DMS53 (cell line): Measurements from ENCODE around the gene PROZ.
A peak's percentile ranks its signal among the peaks of the same experiment; 100 is the strongest.

ENCODE experiments used
- DNase-seq: peaks from one replicate; lab custom pipeline; 2025; lab: John Stamatoyannopoulos, UW

PROZ gene

DNA sequence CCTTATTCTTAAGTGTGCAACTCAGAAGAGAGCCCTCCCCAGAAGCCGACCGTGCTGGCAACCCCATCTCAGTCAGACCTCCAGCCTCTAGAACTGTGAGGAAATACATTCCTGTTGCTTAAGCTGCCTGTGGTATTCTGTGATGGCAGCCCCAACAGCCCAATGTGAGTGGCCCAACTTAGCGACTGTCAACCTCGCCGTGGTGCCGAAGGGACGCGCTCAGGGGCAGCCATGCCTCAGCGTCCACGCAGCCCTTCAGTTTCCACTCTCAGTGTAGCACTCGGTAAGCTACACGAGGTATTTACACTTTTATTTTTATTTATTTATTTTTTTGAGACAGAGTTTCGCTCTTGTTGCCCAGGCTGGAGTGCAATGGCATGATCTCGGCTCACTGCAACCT, 18.4 kb downstream of the PROZ start:
- DNase-seq: no peak

DNA sequence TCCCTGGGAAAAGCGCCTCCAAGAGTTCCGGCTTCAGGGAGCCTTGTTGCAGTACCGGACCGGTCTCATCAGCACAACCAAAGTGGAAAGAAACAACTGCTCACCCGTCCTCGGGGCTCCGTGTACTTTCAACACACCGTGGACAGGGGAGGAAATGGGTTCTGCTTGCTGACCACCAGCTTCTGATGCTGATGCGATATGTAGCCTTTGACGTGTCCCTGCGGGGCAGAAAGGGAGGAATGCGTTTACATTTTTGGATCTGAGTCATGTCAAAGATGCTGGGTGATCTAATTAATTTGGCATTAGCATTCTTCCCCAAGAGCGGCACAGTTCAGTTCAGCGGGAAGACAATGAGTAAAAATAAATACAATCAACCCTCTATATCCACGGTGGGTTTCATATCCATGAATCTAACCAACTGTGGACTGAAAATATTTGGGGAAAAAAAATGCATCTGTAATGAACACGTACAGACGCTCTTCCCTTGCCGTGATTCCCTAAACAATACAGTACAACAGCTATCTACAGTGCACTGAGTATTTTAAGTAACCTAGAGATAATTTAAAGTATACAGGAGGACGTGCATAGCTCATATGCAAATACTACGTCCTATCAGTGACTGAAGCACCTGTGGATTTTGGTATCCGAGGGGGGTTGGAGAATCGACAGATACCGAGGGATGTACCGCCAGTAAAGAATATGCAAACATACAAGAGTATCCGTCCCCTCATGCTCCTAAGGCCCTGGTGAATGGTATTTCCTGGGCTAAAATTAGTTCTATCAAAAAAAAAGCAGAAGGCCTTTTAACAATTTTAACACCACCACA, 19.8 kb downstream of the PROZ start:
- no peak for DNase-seq

DNA sequence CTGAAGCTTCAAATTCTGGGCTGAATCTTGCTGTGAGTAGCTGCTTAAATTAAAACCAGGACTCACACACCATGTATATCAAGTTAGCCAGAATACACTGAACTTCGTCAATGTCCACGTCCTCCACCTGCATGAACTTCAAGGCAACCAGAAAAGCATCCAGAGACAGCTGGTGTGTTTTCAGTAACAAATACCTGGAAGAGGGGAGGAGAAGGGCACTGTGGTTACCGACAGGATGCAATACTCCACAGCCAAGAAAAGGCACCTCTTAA, 20.4 kb downstream of the PROZ start:
- no peak for DNase-seq

DNA sequence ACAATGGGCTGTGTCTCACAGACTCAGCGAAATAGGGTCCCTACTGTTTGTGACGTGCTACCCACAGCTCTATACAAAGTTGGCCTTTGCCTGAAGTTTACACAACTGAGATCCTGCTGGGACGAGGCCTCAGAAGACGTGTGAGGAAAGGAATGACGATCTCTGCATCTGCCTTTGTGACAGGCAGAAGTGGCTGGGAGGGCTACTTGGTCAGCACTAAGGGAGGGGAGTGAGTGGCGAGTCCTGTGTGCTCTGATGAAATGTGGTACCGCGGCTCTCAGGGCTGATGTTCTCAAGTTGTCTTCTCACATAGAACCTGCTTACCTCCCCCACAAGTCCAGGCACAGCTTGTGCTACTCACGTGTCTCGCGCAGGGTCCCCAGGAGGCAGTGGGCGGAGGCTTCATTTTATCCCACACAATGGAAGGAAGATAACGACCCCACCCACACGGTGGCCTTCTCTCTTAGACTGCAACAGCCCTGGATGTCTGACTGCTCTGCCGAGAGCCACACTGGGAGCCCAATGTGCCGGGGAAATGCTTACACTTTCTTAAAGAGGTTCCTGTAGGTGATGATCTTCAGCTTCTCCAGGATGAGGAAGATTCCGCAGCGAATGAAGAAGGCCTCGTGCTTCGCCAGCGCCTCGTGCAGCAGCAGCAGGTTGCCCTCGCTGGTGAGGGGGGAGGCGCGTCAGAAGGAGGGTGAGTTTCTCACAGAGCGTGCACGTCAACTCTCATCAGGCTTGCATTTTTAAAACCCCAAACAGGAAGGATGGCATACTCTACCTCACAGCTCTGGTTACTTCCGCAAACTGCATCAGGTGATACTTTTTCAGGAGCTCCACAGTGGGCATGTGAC, 21.2 kb downstream of the PROZ start:
- DNase-seq: no peak

DNA sequence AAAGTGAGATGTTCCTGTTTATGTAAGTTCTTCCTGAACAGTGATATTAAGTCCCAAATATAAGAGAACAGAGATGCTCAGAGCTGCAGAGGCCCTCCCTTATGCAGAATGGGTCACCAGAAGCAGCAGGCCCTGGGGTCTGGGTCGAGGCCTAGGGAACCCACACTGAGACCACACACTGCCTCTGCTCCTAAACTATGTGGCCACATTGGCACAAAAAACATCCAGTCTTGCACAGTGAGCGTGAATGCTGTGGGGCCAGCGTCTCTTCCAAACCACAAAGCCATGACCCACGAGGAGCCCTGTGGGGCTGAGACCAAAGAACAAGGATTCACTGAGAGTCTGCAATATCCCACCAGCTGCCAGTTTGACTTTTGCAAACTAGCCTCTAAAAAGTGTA, 23.6 kb downstream of the PROZ start:
- no peak for DNase-seq

DNA sequence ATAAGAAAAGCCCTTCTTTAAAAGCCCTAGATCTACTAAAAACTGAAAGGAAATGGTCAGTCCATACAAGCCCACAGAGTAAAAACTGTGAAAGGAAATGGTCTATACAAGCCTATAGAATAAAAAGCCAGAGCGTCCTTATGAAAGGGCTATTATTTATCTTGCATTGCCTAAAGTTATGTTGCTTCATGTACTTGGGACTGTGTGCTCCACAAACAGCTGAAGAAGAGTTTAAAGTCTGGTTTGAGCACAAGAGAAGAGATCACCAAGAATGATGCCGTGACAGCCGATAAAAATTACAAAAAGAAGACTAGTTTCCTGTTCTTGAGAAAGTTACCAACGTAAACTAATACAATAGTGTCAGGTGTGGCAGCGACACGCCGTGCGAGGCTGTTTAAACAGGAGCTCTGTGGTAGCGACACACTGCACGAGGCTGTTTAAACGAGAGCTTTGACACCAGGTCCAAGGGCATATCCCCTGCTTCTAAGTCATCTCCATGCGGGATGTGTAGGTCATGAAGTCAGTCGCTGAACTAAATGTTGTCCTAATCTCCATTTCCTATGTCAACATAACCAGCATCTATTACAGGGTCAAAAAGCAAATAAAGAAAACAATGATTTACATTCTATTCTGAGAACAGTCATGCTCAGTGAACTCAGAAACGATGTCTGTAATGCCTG, 25.1 kb downstream of the PROZ start:
- DNase-seq: no peak

DNA sequence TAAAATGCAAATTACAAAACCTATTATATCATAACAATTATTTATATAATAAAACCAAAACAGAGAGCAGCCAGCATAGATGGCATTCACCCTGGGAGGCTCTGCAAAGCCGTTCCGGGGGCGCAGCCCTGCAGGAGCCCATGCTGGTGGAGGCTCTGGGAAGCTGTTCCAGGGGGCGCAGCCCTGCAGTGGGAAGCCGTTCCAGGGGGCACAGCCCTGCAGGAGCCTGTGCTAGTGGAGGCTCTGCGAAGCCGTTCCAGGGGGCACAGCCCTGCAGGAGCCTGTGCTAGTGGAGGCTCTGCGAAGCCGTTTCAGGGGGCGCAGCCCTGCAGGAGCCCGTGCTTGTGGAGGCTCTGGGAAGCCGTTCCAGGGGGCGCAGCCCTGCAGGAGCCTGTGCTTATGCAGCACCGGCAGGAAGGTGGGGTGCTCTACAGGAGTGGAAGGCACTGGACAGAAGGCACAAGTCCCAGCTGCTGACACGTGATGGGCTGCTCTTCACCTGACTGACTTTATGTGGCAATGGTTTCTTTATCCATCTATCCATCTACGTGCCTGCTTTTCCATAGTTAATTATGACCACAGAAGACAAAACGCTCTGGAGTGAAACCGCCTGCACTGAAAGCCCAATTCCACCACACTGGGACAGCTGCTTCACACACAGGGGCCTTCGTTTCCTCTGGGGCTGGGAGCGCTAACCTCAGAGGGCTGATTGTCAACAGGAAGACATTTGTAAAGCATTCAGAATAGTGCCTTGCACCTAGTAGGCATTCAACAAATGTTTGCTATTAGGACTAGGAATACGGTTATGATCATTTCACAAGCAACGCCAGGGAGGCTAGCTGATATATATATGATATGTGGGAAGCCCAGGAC, 26.4 kb downstream of the PROZ start:
- no peak for DNase-seq

DNA sequence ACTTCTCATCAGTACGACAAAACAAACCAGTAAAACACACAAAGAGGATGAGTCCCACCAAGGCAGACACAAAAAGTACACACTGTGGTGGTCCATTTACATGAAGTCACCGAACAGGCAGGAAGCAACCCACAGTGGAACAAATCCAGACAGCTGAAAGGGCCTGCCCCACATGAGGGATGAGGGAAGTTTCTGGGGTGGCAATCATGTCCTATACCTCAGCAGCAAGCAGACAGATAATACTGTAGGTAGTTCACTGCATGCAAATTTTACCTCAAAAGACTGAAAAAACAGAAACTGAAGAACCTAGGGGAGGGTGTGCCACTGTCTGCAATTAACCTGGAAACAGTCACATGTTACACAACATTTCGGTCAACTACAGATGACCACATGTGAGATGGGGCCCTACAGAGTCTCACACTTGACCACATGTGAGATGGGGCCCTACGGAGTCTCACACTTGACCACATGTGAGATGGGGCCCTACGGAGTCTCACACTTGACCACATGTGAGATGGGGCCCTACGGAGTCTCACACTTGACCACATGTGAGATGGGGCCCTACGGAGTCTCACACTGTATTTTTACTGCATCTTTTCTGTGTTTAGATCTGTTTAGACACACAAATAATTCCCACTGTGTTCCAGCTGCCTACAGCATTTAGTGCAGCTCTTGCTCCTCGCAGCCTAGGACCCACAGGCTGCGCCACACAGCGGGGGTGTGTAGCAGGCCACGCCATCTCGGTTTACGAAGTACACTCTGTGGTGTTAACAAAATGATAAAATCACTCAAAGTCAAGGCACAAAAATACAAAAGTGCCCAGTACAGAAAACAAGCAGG, 27.8 kb downstream of the PROZ start:
- DNase-seq: no peak

DNA sequence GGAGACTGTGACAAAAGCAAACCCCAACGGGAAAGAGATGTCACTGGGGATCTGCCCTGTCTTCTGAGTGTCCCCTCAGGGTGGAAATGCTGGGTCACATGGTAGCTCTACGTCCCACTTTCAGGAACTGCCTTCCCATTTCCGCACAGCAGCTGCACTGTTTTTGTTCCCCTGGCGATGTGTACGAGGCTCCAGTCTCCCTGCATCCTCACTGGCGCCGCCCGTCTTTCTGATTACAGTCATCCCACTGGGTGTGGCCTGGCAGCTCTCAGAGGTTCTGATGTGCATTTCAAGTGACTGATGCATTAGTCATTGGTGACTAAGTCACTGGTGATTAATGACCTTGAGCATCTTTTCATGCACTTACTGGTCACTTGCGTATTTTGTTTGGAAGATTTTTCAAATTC, 28.8 kb downstream of the PROZ start:
- DNase-seq: peak; percentile 56

DNA sequence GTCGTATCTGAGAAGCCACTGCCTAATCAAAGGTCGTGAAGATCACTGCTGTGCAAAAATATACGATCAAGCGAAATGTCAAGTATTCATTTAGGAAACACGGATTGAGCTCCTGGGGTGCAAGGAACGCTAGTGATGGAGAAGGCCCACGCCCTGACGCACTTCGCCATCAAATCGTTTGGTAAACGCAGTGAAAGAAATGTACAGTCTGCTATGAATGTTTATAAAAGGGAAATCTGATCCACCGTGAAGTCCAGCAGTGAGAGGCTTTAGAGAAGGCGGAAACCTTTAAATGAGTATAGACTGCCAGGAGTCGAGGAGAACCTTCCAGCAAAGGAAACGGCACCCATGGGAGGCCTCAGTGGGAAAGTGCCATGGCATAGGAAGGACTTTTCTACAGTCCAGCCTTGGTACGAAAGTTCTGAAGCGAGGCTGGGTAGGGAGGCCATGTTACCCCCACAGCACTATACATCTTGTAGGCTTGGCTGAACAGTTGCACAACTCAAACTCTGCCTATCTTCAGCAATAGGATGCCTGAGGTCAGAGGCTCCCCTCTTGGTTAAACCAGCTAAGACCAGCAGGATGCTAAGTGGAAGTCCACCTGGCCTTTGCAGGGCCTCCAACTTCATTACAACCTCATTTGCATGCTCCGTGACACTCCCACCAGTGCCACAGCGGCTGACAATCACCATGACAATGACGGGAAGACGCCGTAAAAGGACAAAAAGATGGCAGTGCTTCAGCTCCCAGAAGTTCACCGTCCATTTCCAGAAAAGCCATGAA, 29.6 kb downstream of the PROZ start:
- no peak for DNase-seq

DNA sequence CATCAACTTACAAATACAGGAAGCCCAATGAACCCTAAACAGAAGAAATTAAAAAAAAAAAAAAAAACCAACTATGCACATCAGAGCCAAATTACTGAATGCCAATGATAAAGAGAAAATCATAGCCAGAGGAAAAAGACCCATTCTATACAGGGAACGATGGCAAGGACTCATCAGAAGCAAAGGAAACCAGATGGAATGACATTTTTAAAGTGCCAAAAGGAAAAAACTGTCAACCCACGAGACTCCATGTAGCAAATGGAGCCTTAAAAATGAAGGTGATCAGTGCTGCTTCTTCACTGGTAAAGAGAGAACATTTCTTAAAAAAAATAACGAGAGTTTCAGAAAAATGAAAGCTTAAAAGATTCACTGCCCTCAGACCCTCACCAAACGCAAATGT, 31.7 kb downstream of the PROZ start:
- no peak for DNase-seq

DNA sequence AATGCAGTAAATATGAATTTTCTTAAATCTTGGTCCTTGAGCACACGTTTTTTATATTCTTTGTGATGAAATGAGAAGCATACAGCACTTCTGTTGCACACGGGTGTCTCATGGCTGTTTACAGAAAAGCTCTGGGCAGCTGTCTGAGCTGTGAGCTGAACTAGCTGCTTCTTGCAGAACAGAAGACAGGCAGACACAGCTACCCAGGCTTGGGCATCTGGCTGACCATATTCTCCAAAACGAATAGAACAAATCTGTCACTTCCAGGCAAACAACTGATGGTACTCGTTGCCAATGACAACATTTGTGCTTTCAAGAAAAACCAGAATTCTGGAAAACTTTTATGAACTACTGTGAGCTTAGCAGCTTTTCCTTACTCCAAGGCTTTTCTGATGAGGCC, 33.8 kb downstream of the PROZ start:
- DNase-seq: no peak

DNA sequence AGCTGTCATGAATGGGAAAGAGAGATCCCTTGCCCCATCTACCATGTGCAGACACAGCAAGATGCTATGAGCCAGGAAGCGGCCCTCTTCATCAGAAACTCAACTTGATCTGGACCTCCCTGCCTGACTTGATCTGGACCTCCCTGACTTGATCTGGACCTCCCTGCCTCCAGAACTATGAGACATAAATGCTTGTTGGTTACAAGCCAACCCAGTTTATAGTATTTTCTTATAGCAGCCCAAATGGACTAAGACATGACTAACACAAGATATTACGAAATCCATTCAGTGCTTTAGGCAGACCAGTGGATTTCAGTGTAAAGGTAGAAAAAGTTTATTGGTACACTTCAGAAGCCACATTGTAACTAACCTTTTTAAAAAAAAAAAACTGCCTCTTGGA, 34.5 kb downstream of the PROZ start:
- no peak for DNase-seq

DNA sequence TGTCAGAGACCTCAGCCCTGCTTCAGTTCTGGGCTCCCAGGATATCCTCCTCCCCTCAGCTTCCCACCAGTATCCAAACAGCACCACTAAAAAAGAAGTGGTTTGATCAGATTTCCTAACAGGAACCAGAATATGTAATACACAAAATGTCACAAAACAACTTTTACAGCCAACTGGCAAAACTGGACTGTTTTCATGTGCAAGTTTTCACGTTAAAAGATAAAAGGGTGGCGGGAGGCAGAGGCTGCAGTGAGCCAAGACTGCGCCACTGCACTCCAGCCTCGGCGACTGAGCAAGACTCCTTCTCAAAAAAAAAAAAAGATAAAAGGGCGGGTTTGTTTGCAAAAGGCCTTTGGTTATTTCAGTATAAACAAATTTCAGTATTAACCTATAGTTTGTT, 36.9 kb downstream of the PROZ start:
- DNase-seq: no peak

DNA sequence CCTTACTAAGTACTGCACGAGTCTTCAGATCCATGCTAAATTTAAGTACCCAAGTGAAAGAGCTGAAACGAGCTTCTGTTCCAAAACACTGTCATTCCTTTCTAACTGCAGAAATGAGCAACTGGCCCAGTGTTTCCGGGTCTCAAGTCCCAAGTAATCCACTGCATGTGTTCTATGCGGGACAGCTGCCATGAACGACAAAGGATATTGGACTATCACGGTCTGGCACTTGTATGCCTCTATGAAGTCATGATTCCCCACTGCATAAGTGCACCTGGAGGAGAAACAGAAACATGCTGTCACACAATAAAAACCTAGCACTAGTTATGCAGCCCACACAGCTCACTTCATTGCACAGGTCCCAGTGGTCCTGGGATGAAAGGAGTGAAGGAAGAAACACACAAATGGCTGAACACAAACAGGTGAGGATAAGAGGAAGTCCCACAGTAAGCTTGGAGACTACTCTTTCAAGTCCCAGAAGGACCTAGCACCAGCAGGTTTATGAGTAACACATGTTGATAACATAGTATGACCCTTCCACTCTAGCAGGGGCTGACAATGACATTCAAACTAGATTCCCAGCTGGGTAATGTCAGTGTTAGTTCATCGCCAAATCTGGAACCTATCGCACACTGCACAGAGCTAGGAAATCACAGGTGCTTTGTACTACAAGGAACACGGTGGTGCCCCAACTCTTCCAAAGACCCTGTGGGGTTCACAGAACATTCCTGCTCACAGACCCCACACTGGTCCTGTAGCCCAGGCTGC, 38.7 kb downstream of the PROZ start:
- no peak for DNase-seq

DNA sequence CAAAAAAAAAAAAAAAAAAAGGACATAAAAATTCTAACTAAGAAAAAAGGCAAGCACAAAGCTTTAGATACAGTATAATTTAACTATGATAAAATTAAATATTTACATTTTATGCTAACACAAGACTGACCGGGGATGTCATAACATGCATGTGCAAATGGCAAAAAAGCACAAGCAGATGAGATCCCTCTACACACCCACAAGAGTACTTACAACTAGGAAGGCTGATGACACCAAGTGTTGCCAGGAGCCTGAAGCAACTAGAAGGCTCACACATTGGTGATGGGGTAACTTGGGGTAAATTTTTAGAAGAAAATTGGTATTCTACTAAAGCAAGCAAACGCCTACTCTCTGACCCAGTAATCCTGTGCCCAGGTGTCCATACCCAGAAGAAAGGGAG, 43.4 kb downstream of the PROZ start:
- no peak for DNase-seq

DNA sequence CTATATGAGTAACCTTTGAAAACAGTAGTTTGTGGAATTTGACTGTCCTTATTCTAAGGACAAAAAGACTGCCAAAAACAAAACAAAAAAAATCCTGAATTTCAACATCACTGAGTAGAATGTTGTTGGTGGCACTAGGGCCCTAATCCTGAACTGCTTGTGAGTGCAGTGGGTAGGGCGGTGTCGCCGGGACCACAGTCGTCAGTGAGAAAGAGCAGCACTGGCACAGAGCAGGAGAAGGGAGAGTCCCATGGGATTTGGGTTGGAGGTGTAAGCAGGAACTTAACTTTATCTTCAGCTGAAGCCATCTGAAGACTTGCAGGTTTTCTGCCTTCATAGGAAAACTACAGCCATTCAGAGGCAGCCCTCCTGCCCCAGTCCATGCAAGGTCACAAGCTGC, 44.5 kb downstream of the PROZ start:
- DNase-seq: no peak

DNA sequence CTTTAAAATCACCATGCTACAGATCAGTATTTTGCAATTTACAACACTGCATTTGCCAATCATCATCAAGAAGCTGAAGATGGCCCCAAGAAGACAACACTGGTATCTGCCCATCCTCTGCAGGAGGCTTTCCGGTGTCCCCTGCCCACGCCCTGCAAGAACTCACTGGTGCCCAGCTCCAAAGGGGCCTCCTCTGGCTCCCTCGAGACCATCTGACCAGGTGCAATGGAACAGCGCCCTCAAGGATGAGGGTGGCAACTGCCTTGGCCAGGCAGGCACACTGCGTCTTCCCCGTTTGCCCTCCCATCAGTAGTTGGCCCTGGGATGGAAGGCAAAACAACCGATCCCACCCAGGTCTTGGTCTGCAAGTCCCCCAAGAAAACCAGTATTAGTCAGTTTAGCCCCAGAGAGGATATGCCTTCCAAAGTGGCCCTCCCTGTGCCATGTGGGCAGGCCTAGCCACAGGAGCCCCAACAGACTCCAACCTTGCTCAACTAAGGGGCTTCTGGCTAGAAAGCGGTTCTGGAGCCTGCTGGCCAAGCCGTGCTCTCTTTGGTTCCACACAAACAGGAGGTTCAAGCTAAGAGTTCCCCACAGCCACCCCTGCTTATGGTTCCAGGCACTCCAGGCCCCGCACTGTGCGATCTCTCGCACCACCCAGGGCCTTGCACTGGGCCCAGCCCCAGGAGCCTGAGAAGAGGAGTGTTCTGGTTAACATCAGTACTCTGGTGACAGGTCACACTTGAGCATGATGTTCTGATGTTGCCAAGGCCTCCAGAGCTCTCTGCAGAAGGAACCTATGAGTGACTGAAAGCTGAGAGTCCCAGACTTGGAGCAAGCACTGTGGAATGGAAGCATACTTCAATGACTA, 45.3 kb downstream of the PROZ start:
- DNase-seq: no peak

DNA sequence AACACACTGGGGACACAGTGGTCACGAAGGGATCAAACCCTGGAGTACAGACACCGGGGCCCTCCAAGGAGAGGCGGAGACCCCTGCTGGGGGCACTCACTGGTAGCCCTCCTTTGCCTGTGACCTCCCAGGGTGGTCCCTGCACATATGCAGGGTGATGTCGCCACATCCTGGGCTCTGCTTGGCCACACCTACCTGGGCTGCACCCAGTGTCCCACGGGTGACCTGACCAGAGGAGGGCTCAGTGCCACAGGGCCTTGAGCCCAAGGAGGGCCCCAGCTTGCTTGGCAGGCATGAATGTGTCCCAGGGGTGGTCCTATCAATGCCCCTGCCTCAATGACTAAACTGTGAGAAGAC, 45.9 kb downstream of the PROZ start:
- no peak for DNase-seq
